HG03460 (cell line): Measurements from ENCODE around the gene CALD1.

Source experiments
- ATAC-seq: cut with Tn5 transposase; IDR thresholded peaks from one replicate; pipeline ENCODE4 v1.9.1; 2021; ENCODE audit not compliant: unreplicated experiment

The CALD1 gene

GRCh38 chr7:134778941-134779740 is at the start of gene CALD1:
TSS of gene CALD1 (plus strand) at chr7:134779634. CDS start at chr7:134867734, 88,100 bp downstream.
- no peak for ATAC-seq

GRCh38 chr7:134729895-134730294 is 49.5 kb upstream of the CALD1 start:
- no peak for ATAC-seq

- ATAC-seq, result no peak
These were observed 49.0 kb upstream of the CALD1 start for GRCh38 chr7:134730411-134730829.

GRCh38 chr7:134731616-134732015 is 47.8 kb upstream of the CALD1 start:
- ATAC-seq, result no peak

- ATAC-seq, result no peak
These were observed 46.7 kb upstream of the CALD1 start for GRCh38 chr7:134732728-134733127.

GRCh38 chr7:134736381-134736780 is 43.1 kb upstream of the CALD1 start:
- no peak for ATAC-seq

- no peak for ATAC-seq
These were observed 41.7 kb upstream of the CALD1 start for GRCh38 chr7:134737566-134738345.

- ATAC-seq, result no peak
These were observed 40.1 kb upstream of the CALD1 start for GRCh38 chr7:134739362-134739761.

- ATAC-seq, result no peak
These were observed 39.1 kb upstream of the CALD1 start for GRCh38 chr7:134740376-134740775.

GRCh38 chr7:134741907-134742635 is 37.4 kb upstream of the CALD1 start:
- no peak for ATAC-seq

GRCh38 chr7:134742688-134743350 is 36.6 kb upstream of the CALD1 start:
- no peak for ATAC-seq

- no peak for ATAC-seq
These were observed 34.9 kb upstream of the CALD1 start for GRCh38 chr7:134744569-134744968.

- ATAC-seq, result no peak
These were observed 32.1 kb upstream of the CALD1 start for GRCh38 chr7:134747326-134747725.

GRCh38 chr7:134750083-134751062 is 29.1 kb upstream of the CALD1 start:
- no peak for ATAC-seq

GRCh38 chr7:134752006-134752760 is 27.3 kb upstream of the CALD1 start:
- no peak for ATAC-seq

GRCh38 chr7:134755422-134756022 is 23.9 kb upstream of the CALD1 start:
- no peak for ATAC-seq

GRCh38 chr7:134757938-134758337 is 21.5 kb upstream of the CALD1 start:
- ATAC-seq, result no peak

GRCh38 chr7:134758981-134759380 is 20.5 kb upstream of the CALD1 start:
- ATAC-seq, result no peak

- ATAC-seq, result no peak
These were observed 18.2 kb upstream of the CALD1 start for GRCh38 chr7:134761266-134761665.
